Peyer's patch (tissue), 4 donors: ENCODE data around the gene BHLHE23.

Experiments used
- CTCF ChIP-seq, 6 experiments: fragments of 450-650 bp in 4 of 6; fragments of 200-600 bp in 2 of 6; sonication (generic) in 1 of 6; IDR thresholded peaks; one replicate each; pipeline ENCODE4 v1.5.1; 2017 to 2019; ENCODE audit warnings: antibody characterized with exemption in 6 of 6, mild to moderate bottlenecking in 3 of 6, moderate library complexity in 1 of 6
- POLR2A ChIP-seq, 2 donors: fragments of 450-650 bp; IDR thresholded peaks; one replicate each; pipeline ENCODE4 v1.5.1; 2017; ENCODE audit warnings: antibody characterized with exemption in 2 of 2, mild to moderate bottlenecking in 2 of 2, moderate library complexity in 2 of 2

DNA sequence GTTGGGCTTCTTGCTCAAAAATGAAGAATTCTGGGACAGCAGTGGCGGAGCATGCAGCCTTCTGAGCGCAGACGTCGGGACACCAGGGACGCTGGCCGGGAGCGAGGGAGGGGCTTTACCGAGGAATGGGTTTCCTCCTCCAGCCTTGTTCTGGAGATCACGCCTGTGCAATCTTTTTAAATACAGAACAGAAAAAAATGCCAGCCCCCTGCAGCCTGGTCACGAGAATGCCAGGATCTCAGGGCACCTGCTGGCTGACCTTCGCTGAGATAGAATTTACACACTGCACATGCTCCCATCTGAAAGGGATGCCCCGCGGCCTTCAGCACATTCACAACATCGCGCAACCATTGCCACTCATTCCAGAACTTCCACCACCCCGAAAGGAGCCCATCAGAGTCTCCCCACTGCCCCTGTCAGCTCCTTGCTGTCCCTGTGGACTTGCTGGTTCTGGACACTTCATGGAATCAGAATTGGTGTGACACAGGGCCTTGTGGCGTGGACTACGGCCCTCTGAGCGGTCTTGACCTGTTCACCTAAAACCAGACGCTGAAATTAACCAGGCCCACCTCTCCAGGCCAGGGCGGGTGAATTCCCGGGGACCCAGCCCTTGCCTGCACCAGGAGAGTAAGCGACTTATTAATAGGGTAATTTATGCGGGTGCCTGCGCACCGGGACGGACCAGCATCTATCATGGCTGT, 20.6 kb upstream of the BHLHE23 start:
- TF ChIP-seq POLR2A (IDR thresholded peaks at IDR 0.05) (no peak), CTCF (IDR thresholded peaks at IDR 0.05) (no peak)
